NB4 (cell line): ENCODE data around the gene JPH3.
"Not testable (repeated sequence)": the region's sequence is repeated elsewhere in the genome, so short reads cannot be mapped to it uniquely, and the experiment has no call there.

Source experiments
- DNase-seq: peaks from one replicate; pipeline ENCODE4 v3.0.0; 2010; ENCODE audit warnings: low read depth
- H3K4me3 ChIP-seq: one replicate; pipeline ENCODE4 v1.5.1; 2011; ENCODE audit warnings: mild to moderate bottlenecking, low read depth, low read length, moderate library complexity
- CTCF ChIP-seq: IDR thresholded peaks from one replicate; pipeline ENCODE4 v1.5.1; 2012; ENCODE audit warnings: low read depth, low read length
- MAX ChIP-seq: IDR thresholded peaks from 2 replicates; pipeline ENCODE4 v1.6.1; 2011; ENCODE audit warnings: low read depth, low read length
- MYC ChIP-seq: IDR thresholded peaks from 2 replicates; pipeline ENCODE4 v1.6.1; 2011; ENCODE audit warnings: low read depth, low read length
- POLR2A ChIP-seq: IDR thresholded peaks from 2 replicates; pipeline ENCODE4 v1.6.1; 2011; ENCODE audit warnings: mild to moderate bottlenecking; ENCODE audit not compliant: insufficient read length; ENCODE audit errors: extremely low read depth

The JPH3 gene

GRCh38 chr16:87723226-87723623 lies 120.9 kb downstream of the JPH3 start:
- no peak for DNase-seq
- TF ChIP-seq CTCF (no peak), MAX (no peak), MYC (no peak), POLR2A (no peak)
- H3K4me3 ChIP-seq, result no peak overlapping the region

- no peak for DNase-seq
- no peak overlapping the region for H3K4me3 ChIP-seq
- TF ChIP-seq MAX (no peak), CTCF (no peak), POLR2A (no peak), MYC (no peak)
These were observed 122.4 kb downstream of the JPH3 start for GRCh38 chr16:87724490-87725291.

GRCh38 chr16:87725596-87726235 lies 123.4 kb downstream of the JPH3 start:
- TF ChIP-seq POLR2A (no peak), CTCF (no peak), MYC (no peak), MAX (no peak)
- DNase-seq, result no peak
- no peak overlapping the region for H3K4me3 ChIP-seq

- not testable (repeated sequence) for H3K4me3 ChIP-seq, DNase-seq
These were observed 124.3 kb downstream of the JPH3 start for GRCh38 chr16:87726577-87726976.

- no peak overlapping the region for H3K4me3 ChIP-seq
- no peak for DNase-seq
- TF ChIP-seq POLR2A (no peak), MAX (no peak)
These were observed 125.0 kb downstream of the JPH3 start for GRCh38 chr16:87727346-87727745.

DNA sequence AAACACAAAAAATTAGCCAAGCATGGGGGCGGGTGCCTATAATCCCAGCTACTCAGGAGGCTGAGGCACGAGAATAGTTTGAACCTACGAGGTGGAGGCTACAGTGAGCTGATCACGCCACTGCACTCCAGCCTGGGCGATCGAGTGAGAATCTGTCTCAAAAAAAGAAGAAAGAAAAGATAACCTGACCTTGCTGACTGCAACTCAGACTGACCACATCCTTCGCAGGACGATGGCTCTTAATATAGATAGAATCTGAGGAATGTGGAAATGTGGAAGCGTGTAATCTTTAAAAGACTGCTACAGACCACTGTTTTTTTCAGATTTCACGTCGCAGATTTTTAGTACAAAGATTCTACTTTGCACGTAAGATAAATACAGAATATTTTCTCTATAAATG lies 125.7 kb downstream of the JPH3 start:
- DNase-seq, result no peak
- H3K4me3 ChIP-seq, result no peak overlapping the region
- TF ChIP-seq POLR2A, result no peak
- no peak for TF ChIP-seq MYC
- no peak for TF ChIP-seq MAX
- TF ChIP-seq CTCF, result no peak
